K562 (cell line): ENCODE results near the gene PLEKHG4B. TPM values are rescaled to one million over a fixed set of nuclear protein-coding genes. Genes with fewer than 3 reads are reported as not detected.

Source experiments
- ATAC-seq: fragments of 200-7000 bp; cut with Tn5 transposase; 3 replicates; pipeline ENCODE4 v1.9.1; 2020; ENCODE audit warnings: moderate library complexity
- BruUV-seq: library from RNA; stranded (reverse); fragments of 400-500 nt; replicated peaks from 2 replicates; lab custom pipeline; 2021; lab: Mats Ljungman, UMichigan
- CTCF ChIA-PET: fragments of 300-600 bp; formaldehyde crosslinking; extraction: SDS; loops from one replicate; lab custom pipeline; 2021; ENCODE audit warnings: low intra/inter-chr PET ratio; lab: Yijun Ruan, JAX
- POLR2A ChIA-PET: fragments of 300-600, 350-650 bp; sonication (Branson Sonifier 250); formaldehyde crosslinking; extraction: SDS; loops from one replicate; lab custom pipeline; 2021; ENCODE audit warnings: antibody characterized with exemption, inconsistent platforms; lab: Yijun Ruan, JAX
- DNase-seq, 4 experiments: peaks; one replicate each; pipeline versions ENCODE4 v3.0.0 to v3.0.0-alpha.2; 2011 to 2018; ENCODE audit warnings: low spot score in 3 of 4, mixed read lengths in 3 of 4; ENCODE audit errors: extremely low read depth in 1 of 4
- FAIRE-seq: peaks from 2 replicates; lab custom pipeline; 2011; peaks lifted over from hg19 to GRCh38; lab: Jason Lieb, UNC
- H2AFZ ChIP-seq: 2 replicates; pipeline ENCODE4 v1.6.0; 2011; ENCODE audit warnings: low read depth, low read length, control low read depth, inconsistent platforms
- H3K27ac ChIP-seq: fragments of 200-600 bp; 3 replicates; pipeline ENCODE4 v1.8.0; 2011; ENCODE audit warnings: low read depth, mild to moderate bottlenecking, control low read depth, inconsistent platforms, low read length, moderate library complexity, mixed read lengths; ENCODE audit errors: extremely low read depth
- H3K27me3 ChIP-seq, 2 experiments: fragments of 300-600 bp in 1 of 2; 2 replicates in 1 of 2; 3 replicates in 1 of 2; pipeline versions ENCODE4 v1.6.0 to v1.8.0; 2011; ENCODE audit warnings: inconsistent platforms in 2 of 2, low read length in 2 of 2, mild to moderate bottlenecking in 1 of 2, mixed read lengths in 1 of 2, moderate library complexity in 1 of 2; ENCODE audit not compliant: control insufficient read depth in 2 of 2, insufficient read depth in 2 of 2
- H3K36me3 ChIP-seq: fragments of 300-600 bp; 3 replicates; pipeline ENCODE4 v1.8.0; 2011; ENCODE audit warnings: mild to moderate bottlenecking, low read length, inconsistent platforms; ENCODE audit not compliant: control insufficient read depth, insufficient read depth
- H3K4me1 ChIP-seq, 2 experiments: fragments of 200-600 bp in 1 of 2; replicated peaks in 1 of 2; 2 replicates in 1 of 2; 3 replicates in 1 of 2; pipeline versions ENCODE4 v1.5.1 to v1.8.0; 2011; ENCODE audit warnings: inconsistent platforms in 2 of 2, low read length in 2 of 2, mild to moderate bottlenecking in 1 of 2, mixed read lengths in 1 of 2, moderate library complexity in 1 of 2; ENCODE audit not compliant: control insufficient read depth in 2 of 2, insufficient read depth in 2 of 2
- H3K4me2 ChIP-seq: 2 replicates; pipeline ENCODE4 v1.6.1; 2011; ENCODE audit warnings: low read length, control low read depth, inconsistent platforms, mixed read lengths; ENCODE audit not compliant: insufficient read depth
- H3K4me3 ChIP-seq: fragments of 200-600 bp; sonication (generic), shearing (Covaris generic); 2 replicates; pipeline ENCODE4 v1.5.1; 2016; ENCODE audit warnings: control low read depth, inconsistent platforms
- H3K79me2 ChIP-seq: fragments of 200-600 bp; 3 replicates; pipeline ENCODE4 v1.8.0; 2011; ENCODE audit warnings: low read length, inconsistent platforms; ENCODE audit not compliant: control insufficient read depth, insufficient read depth
- H3K9ac ChIP-seq, 2 experiments: 2 replicates each; pipeline versions ENCODE4 v1.6.0 to v1.6.1; 2011; ENCODE audit warnings: low read depth in 2 of 2, low read length in 2 of 2, control low read depth in 1 of 2, inconsistent platforms in 1 of 2, mild to moderate bottlenecking in 1 of 2, mixed read lengths in 1 of 2; ENCODE audit not compliant: insufficient read depth in 1 of 2
- H3K9me1 ChIP-seq: one replicate; pipeline ENCODE4 v1.6.0; 2011; ENCODE audit warnings: inconsistent platforms, mild to moderate bottlenecking, low read length, moderate library complexity; ENCODE audit not compliant: control insufficient read depth, insufficient read depth
- H3K9me3 ChIP-seq: replicated peaks from 2 replicates; pipeline ENCODE4 v1.5.1; 2011; ENCODE audit warnings: low read depth, low read length, inconsistent platforms; ENCODE audit not compliant: control insufficient read depth, insufficient read depth
- H4K20me1 ChIP-seq: replicated peaks from 2 replicates; pipeline ENCODE4 v1.6.1; 2011; ENCODE audit warnings: low read length, inconsistent platforms, mixed read lengths; ENCODE audit not compliant: control insufficient read depth, insufficient read depth
- ARID3A ChIP-seq: IDR thresholded peaks from 2 replicates; pipeline ENCODE4 v1.6.1; 2012; ENCODE audit warnings: low read depth, low read length, improper control_type of control experiment, borderline replicate concordance
- CHD4 ChIP-seq: fragments of 200-600 bp; sonication (generic); IDR thresholded peaks from 3 replicates; pipeline ENCODE4 v1.6.1; 2012; ENCODE audit warnings: low read depth, mild to moderate bottlenecking, mixed read lengths, low read length, inconsistent platforms; ENCODE audit not compliant: insufficient read depth, insufficient replicate concordance, poor library complexity, severe bottlenecking
- DMBX1 ChIP-seq: fragments of 250-450 bp; sonication (Bioruptor Pico); IDR thresholded peaks from 2 replicates; pipeline ENCODE4 v1.8.0; 2022; ENCODE audit warnings: inconsistent platforms, mild to moderate bottlenecking, moderate library complexity, borderline replicate concordance
- ETV6 ChIP-seq, 3 experiments: fragments of 150-350 bp in 1 of 3; sonication (generic) in 1 of 3; formaldehyde crosslinking in 1 of 3; IDR thresholded peaks; 2 replicates each; pipeline versions ENCODE4 v1.6.1 to v1.8.0; 2014 to 2022; ENCODE audit warnings: borderline replicate concordance in 2 of 3, low read depth in 2 of 3, antibody characterized with exemption in 1 of 3, low read length in 1 of 3, mild to moderate bottlenecking in 1 of 3, missing genetic modification reagents in 1 of 3
- GABPA ChIP-seq: fragments of 200-800 bp; sonication (Bioruptor generic); conservative IDR thresholded peaks from 2 replicates; pipeline ENCODE4 v1.6.1; 2016; ENCODE audit warnings: low read depth, missing genetic modification characterization, missing compliant biosample characterization
- HES1 ChIP-seq: fragments of 450-650 bp; IDR thresholded peaks from 2 replicates; pipeline ENCODE4 v1.6.1; 2016; ENCODE audit warnings: low read depth, mild to moderate bottlenecking, moderate library complexity
- HNRNPL ChIP-seq: fragments of 200-400 bp; formaldehyde crosslinking; IDR thresholded peaks from 2 replicates; pipeline ENCODE4 v1.6.1; 2017; ENCODE audit warnings: low read depth, mild to moderate bottlenecking, low read length
- L3MBTL2 ChIP-seq: fragments of 450-650 bp; IDR thresholded peaks from 2 replicates; pipeline ENCODE4 v1.6.1; 2016; ENCODE audit warnings: mild to moderate bottlenecking, moderate library complexity
- MAFK ChIP-seq: IDR thresholded peaks from 2 replicates; pipeline ENCODE4 v1.6.1; 2011; ENCODE audit warnings: low read length, improper control_type of control experiment
- MAZ ChIP-seq, 2 experiments: fragments of 450-650 bp in 1 of 2; sonication (generic) in 1 of 2; formaldehyde crosslinking; IDR thresholded peaks in 1 of 2; conservative IDR thresholded peaks in 1 of 2; 2 replicates each; pipeline versions ENCODE4 v1.4.0 to v1.5.0; 2020; ENCODE audit warnings: mild to moderate bottlenecking in 1 of 2, missing genetic modification reagents in 1 of 2
- MED1 ChIP-seq: sonication (generic); formaldehyde crosslinking; IDR thresholded peaks from 2 replicates; pipeline ENCODE4 v1.8.1; 2023; ENCODE audit warnings: missing genetic modification reagents, borderline replicate concordance
- NFIX ChIP-seq: fragments of 250-450 bp; sonication (Bioruptor Pico); IDR thresholded peaks from 2 replicates; pipeline ENCODE4 v1.4.0; 2020; ENCODE audit warnings: low read depth, mild to moderate bottlenecking, moderate library complexity
- RBM17 ChIP-seq: fragments of 200-400 bp; formaldehyde crosslinking; IDR thresholded peaks from 2 replicates; pipeline ENCODE4 v1.6.1; 2017; ENCODE audit warnings: low read depth, mild to moderate bottlenecking, low read length, borderline replicate concordance
- SLC30A9 ChIP-seq: fragments of 250-450 bp; sonication (Bioruptor Pico); IDR thresholded peaks from 2 replicates; pipeline ENCODE4 v1.8.0; 2022; ENCODE audit warnings: mild to moderate bottlenecking, moderate library complexity
- SNRNP70 ChIP-seq: fragments of 200-400 bp; formaldehyde crosslinking; optimal IDR thresholded peaks from 2 replicates; pipeline ENCODE3; 2017; ENCODE audit warnings: low read depth, low read length
- SRSF3 ChIP-seq: fragments of 200-400 bp; formaldehyde crosslinking; IDR thresholded peaks from 2 replicates; pipeline ENCODE4 v1.6.1; 2016; ENCODE audit warnings: mild to moderate bottlenecking, low read length, moderate library complexity; ENCODE audit not compliant: insufficient read depth
- TCF3 ChIP-seq: sonication (generic); formaldehyde crosslinking; IDR thresholded peaks from 2 replicates; pipeline ENCODE4 v1.4.0; 2020; ENCODE audit warnings: mild to moderate bottlenecking, missing genetic modification reagents
- ZNF780A ChIP-seq: fragments of 250-450 bp; sonication (Bioruptor Pico); IDR thresholded peaks from 2 replicates; pipeline ENCODE4 v1.5.0; 2021; ENCODE audit warnings: mild to moderate bottlenecking
- WGBS: fragments of 100-300 bp; shearing (Covaris generic); methylation state at CpG from one replicate; pipeline ENCODE4 v1.1.6; 2016; ENCODE audit warnings: low coverage, mixed read lengths; ENCODE audit not compliant: insufficient coverage; ENCODE audit errors: missing lambda C conversion rate; 5-methylcytosine and 5-hydroxymethylcytosine counted together
- in situ Hi-C: fragments of 300-500 bp; cut with MboI; formaldehyde crosslinking; loops from 4 replicates; pipeline ENCODE4 v1.15.0; 2018; ENCODE audit warnings: inconsistent platforms, mixed read lengths
- intact Hi-C: fragments of 100-400 bp; cut with micrococcal nuclease; formaldehyde crosslinking; loops from 2 replicates; pipeline ENCODE4 v1.14.2; 2022
- polyA plus RNA-seq, 8 experiments: library from polyadenylated mRNA; depleted of rRNA in 4 of 8; stranded (reverse) in 5 of 8; unstranded in 3 of 8; fragments of >200 nt; fragmentation: Nextera tagmentation in 2 of 8; fragmentation: Illumina TruSeq in 1 of 8; extraction: Ambion mirVana in 2 of 8; extraction: Trizol in 1 of 8; gene quantifications; 2 replicates each; pipeline versions ENCODE4 v1.2.1 to v1.2.3, GENCODE V29; 2011 to 2014; ENCODE audit warnings: inconsistent platforms in 1 of 8, missing spikeins in 1 of 8
- total RNA-seq, 7 experiments: library from RNA; depleted of rRNA in 6 of 7; stranded (reverse); fragments of >200 nt in 6 of 7; fragmentation: Illumina TruSeq in 2 of 7; extraction: Trizol in 2 of 7; gene quantifications; 2 replicates each; pipeline versions ENCODE4 v1.2.1 to v1.2.3, GENCODE V29; 2011 to 2021; ENCODE audit warnings: low replicate concordance in 1 of 7

Gene PLEKHG4B
- total and polyA plus RNA-seq, 9 of the 15 experiments (the other 6 are each of a cell fraction or from before 2014, with no cell fraction given) = 0.02 TPM; not detected in 8

- Histone ChIP-seq H3K4me2 (peak overlapping the region; percentile 60), H3K4me1 (peaks cover 24 to 27% of the 10 kb centered on the region in 2 experiments), H3K4me3 (no peak overlapping the region), H3K9me1 (no peaks in the 10 kb centered on the region), H4K20me1 (peaks cover 31% of the 10 kb centered on the region), H3K27ac (peak overlapping the region; percentile 51; the same call in 2 of the 3 replicates), H3K79me2 (peaks cover 38% of the 10 kb centered on the region), H3K9ac (peak overlapping the region; percentile 16 to 41; a peak in 2 of 4 replicates), H3K36me3 (peaks cover 28% of the 10 kb centered on the region), H2AFZ (no peak overlapping the region), H3K9me3 (no peaks in the 10 kb centered on the region), H3K27me3 (no peaks in the 10 kb centered on the region)
- WGBS = 10% methylated on average over 8 of the region's 8 CpGs
- ATAC-seq (peak; percentile 86), FAIRE-seq (peak; percentile 95), DNase-seq (peak in 3 of 4 experiments; percentile 46 to 84 (median 82))
- CTCF ChIA-PET = no interaction called here
- POLR2A ChIA-PET = interaction anchor here (0.6 to 1.2 kb wide), 6 partner anchors 9 to 72 kb away, joined by 3 to 7 read pairs (median 3); partner anchors contain the start of genes CCDC127 and SDHA
- in situ Hi-C loops (no loop called here), intact Hi-C loops (no loop called here)
- no TSS peak for BruUV-seq
- TF ChIP-seq TCF3 = 0 out of 2 replicates have a peak, but pooled peaks have one; percentile 5
- TF ChIP-seq ARID3A = 0 out of 2 replicates have a peak, but pooled peaks have one; percentile 8
- TF ChIP-seq SLC30A9 = no peak
- no peak for TF ChIP-seq HES1
- TF ChIP-seq MAZ (CRISPR knock-in tag; conservative IDR thresholded peaks at IDR 0.05 in 1 of 2, IDR thresholded peaks at IDR 0.05 in 1 of 2) = no peak
- no peak for TF ChIP-seq DMBX1
- peak; percentile 38 for TF ChIP-seq MAFK
- peak; percentile 45 for TF ChIP-seq GABPA
- no peak for TF ChIP-seq L3MBTL2
- no peak for TF ChIP-seq RBM17
- TF ChIP-seq NFIX (CRISPR knock-in tag) = no peak
- TF ChIP-seq CHD4 = no peak
- TF ChIP-seq ZNF780A (CRISPR knock-in tag) = no peak
- TF ChIP-seq SNRNP70 = no peak
- no peak for TF ChIP-seq HNRNPL
- no peak for TF ChIP-seq ETV6 (IDR thresholded peaks at IDR 0.05; ENCODE audit: borderline replicate concordance in 1 of 2, low read depth in 2 of 2, low read length in 1 of 2)
- TF ChIP-seq ETV6 (CRISPR knock-in tag; IDR thresholded peaks at IDR 0.05; ENCODE audit: borderline replicate concordance) = no peak
- no peak for TF ChIP-seq MED1 (CRISPR knock-in tag)
- no peak for TF ChIP-seq SRSF3
Measured at GRCh38 chr5:206927-207536, 115.1 kb downstream of the PLEKHG4B start.
